NB4 (cell line): ENCODE data around the gene SLC25A21.

Experiments
- POLR2A ChIP-seq: IDR thresholded peaks from 2 replicates; pipeline ENCODE4 v1.6.1; 2011; ENCODE audit warnings: mild to moderate bottlenecking; ENCODE audit not compliant: insufficient read length; ENCODE audit errors: extremely low read depth
- TF ChIP-seq, protein P1 (sequence below): IDR thresholded peaks from one replicate; pipeline ENCODE4 v1.5.1; 2012; ENCODE audit warnings: low read depth, low read length

DNA sequence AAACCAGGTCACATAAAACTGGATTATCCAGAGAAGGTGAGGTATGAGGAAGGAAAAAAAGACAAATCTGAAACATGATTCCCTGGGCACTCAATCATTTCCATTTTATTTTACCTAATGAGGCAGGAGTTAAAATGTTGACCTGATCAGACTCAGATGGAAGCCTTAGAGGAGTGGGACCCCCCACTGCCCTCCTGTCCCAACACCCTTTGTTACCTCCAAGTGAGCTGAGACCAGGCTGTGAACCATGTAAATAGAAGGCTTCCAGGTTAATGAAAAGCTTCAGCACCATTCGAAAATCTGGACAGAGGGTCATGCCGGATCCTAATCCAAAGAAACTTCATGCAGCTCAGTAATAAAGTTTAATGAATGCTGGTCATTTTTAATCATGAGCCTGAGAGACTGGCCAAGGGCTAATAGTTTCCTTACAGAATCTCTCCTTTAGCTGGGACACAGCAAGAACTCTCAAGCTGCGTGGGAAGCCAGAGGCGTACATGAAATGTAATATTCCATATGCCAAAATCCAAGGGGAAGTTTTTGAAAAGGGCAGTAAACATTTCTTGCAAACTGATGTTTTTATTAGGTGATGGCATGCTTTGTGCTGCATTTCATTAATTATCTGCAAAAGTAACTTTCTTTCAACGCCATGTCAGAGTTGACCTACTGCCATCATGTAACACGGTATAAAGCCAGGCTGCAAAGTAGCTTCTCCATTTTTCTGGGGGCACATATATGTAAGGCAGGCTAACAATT lies 327.8 kb downstream of the SLC25A21 start:
- TF ChIP-seq, protein P1, sequence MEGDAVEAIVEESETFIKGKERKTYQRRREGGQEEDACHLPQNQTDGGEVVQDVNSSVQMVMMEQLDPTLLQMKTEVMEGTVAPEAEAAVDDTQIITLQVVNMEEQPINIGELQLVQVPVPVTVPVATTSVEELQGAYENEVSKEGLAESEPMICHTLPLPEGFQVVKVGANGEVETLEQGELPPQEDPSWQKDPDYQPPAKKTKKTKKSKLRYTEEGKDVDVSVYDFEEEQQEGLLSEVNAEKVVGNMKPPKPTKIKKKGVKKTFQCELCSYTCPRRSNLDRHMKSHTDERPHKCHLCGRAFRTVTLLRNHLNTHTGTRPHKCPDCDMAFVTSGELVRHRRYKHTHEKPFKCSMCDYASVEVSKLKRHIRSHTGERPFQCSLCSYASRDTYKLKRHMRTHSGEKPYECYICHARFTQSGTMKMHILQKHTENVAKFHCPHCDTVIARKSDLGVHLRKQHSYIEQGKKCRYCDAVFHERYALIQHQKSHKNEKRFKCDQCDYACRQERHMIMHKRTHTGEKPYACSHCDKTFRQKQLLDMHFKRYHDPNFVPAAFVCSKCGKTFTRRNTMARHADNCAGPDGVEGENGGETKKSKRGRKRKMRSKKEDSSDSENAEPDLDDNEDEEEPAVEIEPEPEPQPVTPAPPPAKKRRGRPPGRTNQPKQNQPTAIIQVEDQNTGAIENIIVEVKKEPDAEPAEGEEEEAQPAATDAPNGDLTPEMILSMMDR: no peak
- TF ChIP-seq POLR2A: no peak
